HepG2 (cell line): ENCODE measurements around the gene HES6. TPM values are rescaled to one million over a fixed set of nuclear protein-coding genes. Genes with fewer than 3 reads are reported as not detected.
A peak's percentile ranks its signal among the peaks of the same experiment; 100 is the strongest.

ENCODE experiments used
- BRCA1 ChIP-seq: sonication (generic); formaldehyde crosslinking; IDR thresholded peaks from 2 replicates; pipeline ENCODE4 v1.4.0; 2020; ENCODE audit warnings: missing genetic modification reagents
- JUN ChIP-seq: sonication (generic); formaldehyde crosslinking; IDR thresholded peaks from 2 replicates; pipeline ENCODE4 v1.4.0; 2020; ENCODE audit warnings: mild to moderate bottlenecking, missing genetic modification reagents
- MTA3 ChIP-seq: sonication (generic); formaldehyde crosslinking; IDR thresholded peaks from 2 replicates; pipeline ENCODE4 v1.4.0; 2020; ENCODE audit warnings: missing genetic modification reagents
- NCOA2 ChIP-seq: sonication (generic); formaldehyde crosslinking; IDR thresholded peaks from 2 replicates; pipeline ENCODE4 v1.8.0; 2022; ENCODE audit warnings: inconsistent platforms
- PHF20 ChIP-seq: sonication (generic); formaldehyde crosslinking; IDR thresholded peaks from 2 replicates; pipeline ENCODE4 v1.5.0; 2020; ENCODE audit warnings: mild to moderate bottlenecking, missing genetic modification reagents
- PITX1 ChIP-seq: sonication (generic); formaldehyde crosslinking; IDR thresholded peaks from 2 replicates; pipeline ENCODE4 v1.5.1; 2020; ENCODE audit warnings: mild to moderate bottlenecking, missing genetic modification reagents
- SMAD9 ChIP-seq: sonication (generic); formaldehyde crosslinking; IDR thresholded peaks from 2 replicates; pipeline ENCODE4 v1.5.1; 2020; ENCODE audit warnings: mild to moderate bottlenecking, missing genetic modification reagents
- SRSF1 ChIP-seq: fragments of 200-400 bp; formaldehyde crosslinking; optimal IDR thresholded peaks from 2 replicates; pipeline ENCODE3; 2017; ENCODE audit warnings: mild to moderate bottlenecking, low read depth, low read length, moderate library complexity
- TEF ChIP-seq: sonication (generic); formaldehyde crosslinking; IDR thresholded peaks from 2 replicates; pipeline ENCODE4 v1.5.0; 2020; ENCODE audit warnings: missing genetic modification reagents
- ZBTB38 ChIP-seq: sonication (generic); formaldehyde crosslinking; IDR thresholded peaks from 2 replicates; pipeline ENCODE4 v1.5.1; 2020; ENCODE audit warnings: mild to moderate bottlenecking, missing genetic modification reagents
- ZBTB4 ChIP-seq: sonication (generic); formaldehyde crosslinking; IDR thresholded peaks from 2 replicates; pipeline ENCODE4 v1.4.0; 2020; ENCODE audit warnings: missing genetic modification reagents, mild to moderate bottlenecking, borderline replicate concordance
- ZNF121 ChIP-seq: sonication (generic); formaldehyde crosslinking; IDR thresholded peaks from 2 replicates; pipeline ENCODE4 v1.5.0; 2020; ENCODE audit warnings: mild to moderate bottlenecking, missing genetic modification reagents
- ZNF546 ChIP-seq: sonication (generic); formaldehyde crosslinking; conservative IDR thresholded peaks from 2 replicates; pipeline ENCODE4 v1.8.1; 2023; ENCODE audit warnings: mild to moderate bottlenecking, missing genetic modification reagents
- ZNF589 ChIP-seq: sonication (generic); formaldehyde crosslinking; conservative IDR thresholded peaks from 2 replicates; pipeline ENCODE4 v1.8.0; 2022; ENCODE audit warnings: mild to moderate bottlenecking, moderate library complexity, missing genetic modification reagents
- ZNF687 ChIP-seq: sonication (generic); formaldehyde crosslinking; IDR thresholded peaks from 2 replicates; pipeline ENCODE4 v1.5.1; 2020; ENCODE audit warnings: mild to moderate bottlenecking, missing genetic modification reagents, moderate library complexity
- ZNF788 ChIP-seq: sonication (generic); formaldehyde crosslinking; IDR thresholded peaks from 2 replicates; pipeline ENCODE4 v1.5.0; 2020; ENCODE audit warnings: mild to moderate bottlenecking, missing genetic modification reagents, borderline replicate concordance
- ZNF879 ChIP-seq: sonication (generic); formaldehyde crosslinking; IDR thresholded peaks from 2 replicates; pipeline ENCODE4 v1.8.1; 2023; ENCODE audit warnings: missing genetic modification reagents
- polyA plus RNA-seq, 8 experiments: library from polyadenylated mRNA; depleted of rRNA in 3 of 8; stranded (reverse) in 7 of 8; unstranded in 1 of 8; fragments of >200 nt; fragmentation: Illumina TruSeq in 4 of 8; extraction: Trizol in 4 of 8; gene quantifications; 2 replicates each; pipeline versions ENCODE4 v1.2.1 to v1.2.3, GENCODE V29; 2011 to 2016; ENCODE audit warnings: low read depth in 4 of 8, missing spikeins in 1 of 8, mixed read lengths in 1 of 8; ENCODE audit not compliant: insufficient read depth in 1 of 8
- total RNA-seq, 5 experiments: library from RNA; depleted of rRNA; stranded (reverse); fragments of >200 nt; fragmentation: Illumina TruSeq; extraction: Trizol; gene quantifications; 2 replicates each; pipeline ENCODE4 v1.2.3, GENCODE V29; 2016; ENCODE audit warnings: low read depth in 1 of 5
- TF ChIP-seq, protein P1 (sequence below): sonication (generic); formaldehyde crosslinking; conservative IDR thresholded peaks from 2 replicates; pipeline ENCODE4 v1.4.0; 2020; ENCODE audit warnings: mild to moderate bottlenecking, missing genetic modification reagents, moderate library complexity

HES6 gene
- total and polyA plus RNA-seq, 2 of the 13 experiments (the other 11 are each of a cell fraction or from before 2014, with no cell fraction given), result 19.5 to 82.8 TPM

DNA sequence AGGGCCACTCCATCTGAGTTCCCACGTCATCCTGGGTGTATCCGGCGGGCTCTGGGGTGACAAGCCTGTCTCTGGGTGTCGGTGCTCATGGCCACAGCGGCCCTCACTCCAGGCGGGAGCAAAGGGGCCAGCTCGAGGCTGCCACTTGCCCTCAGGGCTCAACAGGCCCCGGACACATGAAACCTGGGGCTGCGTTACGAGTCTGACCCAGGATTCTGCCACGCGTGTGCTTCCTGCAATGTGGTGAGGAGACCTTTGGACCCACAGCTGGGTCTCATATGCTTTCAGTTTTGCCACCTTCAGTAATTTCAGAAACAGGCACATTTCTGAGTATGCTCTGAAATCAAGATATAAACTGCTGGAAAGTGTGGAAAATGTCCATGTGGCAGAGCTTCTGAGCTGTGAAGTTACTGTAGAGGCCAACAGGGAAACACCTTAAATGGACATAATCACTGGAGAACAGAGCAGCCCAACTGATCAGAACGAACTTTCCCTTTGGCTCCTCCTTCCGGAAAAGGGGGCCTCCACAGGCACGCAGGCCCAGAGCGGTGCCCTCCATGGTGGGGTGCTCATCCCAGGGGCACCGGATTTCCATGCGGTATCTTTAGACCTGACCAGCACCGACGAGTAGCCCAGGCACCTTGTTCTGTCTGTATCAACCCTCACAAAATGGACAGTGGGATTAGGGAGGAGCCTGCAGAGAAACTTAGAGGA, 34.5 kb upstream of the HES6 start (continued):
- TF ChIP-seq, protein P1, sequence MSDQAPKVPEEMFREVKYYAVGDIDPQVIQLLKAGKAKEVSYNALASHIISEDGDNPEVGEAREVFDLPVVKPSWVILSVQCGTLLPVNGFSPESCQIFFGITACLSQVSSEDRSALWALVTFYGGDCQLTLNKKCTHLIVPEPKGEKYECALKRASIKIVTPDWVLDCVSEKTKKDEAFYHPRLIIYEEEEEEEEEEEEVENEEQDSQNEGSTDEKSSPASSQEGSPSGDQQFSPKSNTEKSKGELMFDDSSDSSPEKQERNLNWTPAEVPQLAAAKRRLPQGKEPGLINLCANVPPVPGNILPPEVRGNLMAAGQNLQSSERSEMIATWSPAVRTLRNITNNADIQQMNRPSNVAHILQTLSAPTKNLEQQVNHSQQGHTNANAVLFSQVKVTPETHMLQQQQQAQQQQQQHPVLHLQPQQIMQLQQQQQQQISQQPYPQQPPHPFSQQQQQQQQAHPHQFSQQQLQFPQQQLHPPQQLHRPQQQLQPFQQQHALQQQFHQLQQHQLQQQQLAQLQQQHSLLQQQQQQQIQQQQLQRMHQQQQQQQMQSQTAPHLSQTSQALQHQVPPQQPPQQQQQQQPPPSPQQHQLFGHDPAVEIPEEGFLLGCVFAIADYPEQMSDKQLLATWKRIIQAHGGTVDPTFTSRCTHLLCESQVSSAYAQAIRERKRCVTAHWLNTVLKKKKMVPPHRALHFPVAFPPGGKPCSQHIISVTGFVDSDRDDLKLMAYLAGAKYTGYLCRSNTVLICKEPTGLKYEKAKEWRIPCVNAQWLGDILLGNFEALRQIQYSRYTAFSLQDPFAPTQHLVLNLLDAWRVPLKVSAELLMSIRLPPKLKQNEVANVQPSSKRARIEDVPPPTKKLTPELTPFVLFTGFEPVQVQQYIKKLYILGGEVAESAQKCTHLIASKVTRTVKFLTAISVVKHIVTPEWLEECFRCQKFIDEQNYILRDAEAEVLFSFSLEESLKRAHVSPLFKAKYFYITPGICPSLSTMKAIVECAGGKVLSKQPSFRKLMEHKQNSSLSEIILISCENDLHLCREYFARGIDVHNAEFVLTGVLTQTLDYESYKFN (CRISPR knock-in tag), result 0 out of 2 replicates have a peak, but pooled peaks have one; percentile 22
- peak; percentile 63 for TF ChIP-seq ZNF687 (CRISPR knock-in tag)
- no peak for TF ChIP-seq SMAD9 (CRISPR knock-in tag)
- TF ChIP-seq SRSF1, result no peak
- TF ChIP-seq NCOA2 (CRISPR knock-in tag), result no peak
- 0 out of 2 replicates have a peak, but pooled peaks have one; percentile 74 for TF ChIP-seq ZBTB4 (CRISPR knock-in tag)
- TF ChIP-seq ZBTB38 (CRISPR knock-in tag), result peak; percentile 72; the same call in 1 of the 2 replicates
- TF ChIP-seq MTA3, result no peak
- no peak for TF ChIP-seq ZNF589 (CRISPR knock-in tag)
- TF ChIP-seq ZNF788 (CRISPR knock-in tag), result no peak
- no peak for TF ChIP-seq PHF20 (CRISPR knock-in tag)
- no peak for TF ChIP-seq ZNF121 (CRISPR knock-in tag)
- no peak for TF ChIP-seq ZNF879
- TF ChIP-seq BRCA1 (CRISPR knock-in tag), result no peak
- TF ChIP-seq ZNF546 (CRISPR knock-in tag), result no peak
- no peak for TF ChIP-seq JUN
- no peak for TF ChIP-seq TEF
- no peak for TF ChIP-seq PITX1 (CRISPR knock-in tag)
